GM12878 (cell line): ENCODE results near the gene DCST1. TPM values are rescaled to one million over a fixed set of nuclear protein-coding genes. Genes with fewer than 3 reads are reported as not detected.

ENCODE experiments used
- ASH2L ChIP-seq: fragments of 300-600, 200-600 bp; sonication (generic); IDR thresholded peaks from 2 replicates; pipeline ENCODE4 v1.6.1; 2017; ENCODE audit warnings: low read depth, mild to moderate bottlenecking, borderline replicate concordance
- ATF3 ChIP-seq: IDR thresholded peaks from 2 replicates; pipeline ENCODE4 v1.6.1; 2011; ENCODE audit warnings: low read depth, mild to moderate bottlenecking, low read length, moderate library complexity, borderline replicate concordance; ENCODE audit errors: extremely low read depth
- BACH1 ChIP-seq: fragments of 450-650 bp; IDR thresholded peaks from 2 replicates; pipeline ENCODE4 v1.6.1; 2017; ENCODE audit warnings: mild to moderate bottlenecking, borderline replicate concordance
- CBX5 ChIP-seq: sonication (generic); IDR thresholded peaks from 2 replicates; pipeline ENCODE4 v1.6.1; 2016; ENCODE audit warnings: low read depth, moderate library complexity, mild to moderate bottlenecking, inconsistent platforms
- DPF2 ChIP-seq: fragments of 450-650 bp; IDR thresholded peaks from 2 replicates; pipeline ENCODE4 v1.6.1; 2017; ENCODE audit warnings: mild to moderate bottlenecking
- E2F4 ChIP-seq: IDR thresholded peaks from 2 replicates; pipeline ENCODE4 v1.6.1; 2012; ENCODE audit warnings: low read depth, low read length, improper control_type of control experiment
- ELK1 ChIP-seq: IDR thresholded peaks from 2 replicates; pipeline ENCODE4 v1.6.1; 2012; ENCODE audit warnings: low read depth, low read length, improper control_type of control experiment
- HDAC2 ChIP-seq: fragments of 200-600 bp; sonication (generic); IDR thresholded peaks from 2 replicates; pipeline ENCODE4 v1.6.1; 2017
- IRF3 ChIP-seq: fragments of 450-650 bp; IDR thresholded peaks from 2 replicates; pipeline ENCODE4 v1.6.1; 2014; ENCODE audit warnings: mild to moderate bottlenecking
- IRF4 ChIP-seq: IDR thresholded peaks from 2 replicates; pipeline ENCODE4 v1.6.1; 2011; ENCODE audit warnings: low read depth, low read length
- KDM1A ChIP-seq: fragments of 200-600 bp; sonication (generic); IDR thresholded peaks from 2 replicates; pipeline ENCODE4 v1.6.1; 2016; ENCODE audit warnings: borderline replicate concordance
- MLLT1 ChIP-seq: fragments of 450-650 bp; IDR thresholded peaks from 2 replicates; pipeline ENCODE4 v1.6.1; 2016; ENCODE audit warnings: mild to moderate bottlenecking
- MTA2 ChIP-seq: fragments of 450-650 bp; IDR thresholded peaks from 2 replicates; pipeline ENCODE4 v1.6.1; 2016; ENCODE audit warnings: low read depth, mild to moderate bottlenecking, moderate library complexity
- NFYA ChIP-seq: IDR thresholded peaks from 2 replicates; pipeline ENCODE4 v1.6.1; 2011; ENCODE audit warnings: low read depth, mild to moderate bottlenecking, low read length, improper control_type of control experiment, borderline replicate concordance
- NFYB ChIP-seq: IDR thresholded peaks from 2 replicates; pipeline ENCODE4 v1.6.1; 2011; ENCODE audit warnings: low read depth, mild to moderate bottlenecking, low read length, improper control_type of control experiment, moderate library complexity; ENCODE audit not compliant: insufficient read depth
- PAX8 ChIP-seq: fragments of 450-650 bp; IDR thresholded peaks from 2 replicates; pipeline ENCODE4 v1.6.1; 2017; ENCODE audit warnings: mild to moderate bottlenecking, moderate library complexity
- PML ChIP-seq: IDR thresholded peaks from 2 replicates; pipeline ENCODE4 v1.6.1; 2012; ENCODE audit warnings: low read length, inconsistent platforms
- RFX5 ChIP-seq: IDR thresholded peaks from 2 replicates; pipeline ENCODE4 v1.6.1; 2011; ENCODE audit warnings: low read depth, low read length, improper control_type of control experiment
- SIX5 ChIP-seq: IDR thresholded peaks from 2 replicates; pipeline ENCODE4 v1.6.1; 2011; ENCODE audit warnings: mild to moderate bottlenecking, low read depth, low read length, moderate library complexity; ENCODE audit not compliant: severe bottlenecking
- TAF1 ChIP-seq: IDR thresholded peaks from 2 replicates; pipeline ENCODE4 v1.6.1; 2011; ENCODE audit warnings: mild to moderate bottlenecking, low read depth, low read length, borderline replicate concordance
- TARDBP ChIP-seq: IDR thresholded peaks from 2 replicates; pipeline ENCODE4 v1.6.1; 2016; ENCODE audit warnings: borderline replicate concordance
- ZNF592 ChIP-seq: fragments of 450-650 bp; IDR thresholded peaks from 2 replicates; pipeline ENCODE4 v1.6.1; 2017; ENCODE audit warnings: mild to moderate bottlenecking, moderate library complexity
- polyA plus RNA-seq, 11 experiments: library from polyadenylated mRNA; depleted of rRNA in 4 of 11; unstranded in 6 of 11; stranded (reverse) in 5 of 11; fragments of >200 nt; fragmentation: Nextera tagmentation in 4 of 11; fragmentation: Illumina TruSeq in 1 of 11; extraction: Ambion mirVana in 4 of 11; extraction: Trizol in 1 of 11; gene quantifications; 1 replicate in 1 of 11; 2 replicates in 10 of 11; pipeline versions ENCODE4 v1.2.1 to v1.2.3, GENCODE V29; 2011 to 2016; ENCODE audit warnings: inconsistent platforms in 2 of 11, missing spikeins in 2 of 11, low read depth in 1 of 11
- total RNA-seq, 4 experiments: library from RNA; depleted of rRNA in 3 of 4; stranded (reverse); fragments of >200 nt in 3 of 4; fragmentation: Illumina TruSeq in 1 of 4; extraction: Trizol in 1 of 4; gene quantifications; 2 replicates each; pipeline versions ENCODE4 v1.2.1 to v1.2.3, GENCODE V29; 2013 to 2021

Gene DCST1
- total and polyA plus RNA-seq, 10 of the 15 experiments (the other 5 are each of a cell fraction or from before 2014, with no cell fraction given): not detected

- TF ChIP-seq ZNF592: no peak
- TF ChIP-seq SIX5: no peak
- no peak for TF ChIP-seq PAX8
- TF ChIP-seq BACH1: peak; percentile 23; the same call in 1 of the 2 replicates
- TF ChIP-seq ASH2L: no peak
- TF ChIP-seq HDAC2: no peak
- no peak for TF ChIP-seq PML
- no peak for TF ChIP-seq MTA2
- TF ChIP-seq TAF1: no peak
- no peak for TF ChIP-seq NFYA
- TF ChIP-seq MLLT1: no peak
- no peak for TF ChIP-seq IRF3
- TF ChIP-seq CBX5: no peak
- TF ChIP-seq IRF4: no peak
- no peak for TF ChIP-seq E2F4
- no peak for TF ChIP-seq NFYB
- TF ChIP-seq TARDBP: 0 out of 2 replicates have a peak, but pooled peaks have one; percentile 14
- TF ChIP-seq ELK1: no peak
- no peak for TF ChIP-seq ATF3
- TF ChIP-seq KDM1A: no peak
- no peak for TF ChIP-seq RFX5
- TF ChIP-seq DPF2: 0 out of 2 replicates have a peak, but pooled peaks have one; percentile 51
Observed at GRCh38 chr1:155050560-155051341, 17.1 kb downstream of the DCST1 start, which contains the start of gene ADAM15 (continued).
